GM19455 (cell line): ENCODE results near the gene PPIL1.

Experiments used
- ATAC-seq: cut with Tn5 transposase; IDR thresholded peaks from one replicate; pipeline ENCODE4 v1.9.1; 2021; ENCODE audit not compliant: unreplicated experiment

Gene PPIL1

DNA sequence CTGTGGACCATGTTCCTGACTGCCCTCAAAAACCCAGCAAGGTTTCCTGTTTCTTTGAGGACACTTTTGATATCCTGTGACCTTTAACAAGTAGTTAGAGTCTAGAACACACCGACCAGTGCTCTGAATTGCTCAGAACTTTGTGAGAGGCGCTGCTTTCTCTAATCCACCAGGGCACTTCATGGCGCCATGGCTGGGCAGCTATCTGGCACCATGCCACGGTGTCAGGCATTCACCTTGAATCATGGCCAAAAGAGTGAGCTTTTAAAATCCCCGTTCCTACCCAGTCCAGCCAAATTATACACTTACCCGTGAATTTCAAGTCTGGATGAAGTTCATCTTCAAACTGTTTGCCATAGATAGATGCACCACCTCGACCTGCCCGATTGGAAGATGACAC lies 18.3 kb downstream of the PPIL1 start:
- ATAC-seq = no peak

DNA sequence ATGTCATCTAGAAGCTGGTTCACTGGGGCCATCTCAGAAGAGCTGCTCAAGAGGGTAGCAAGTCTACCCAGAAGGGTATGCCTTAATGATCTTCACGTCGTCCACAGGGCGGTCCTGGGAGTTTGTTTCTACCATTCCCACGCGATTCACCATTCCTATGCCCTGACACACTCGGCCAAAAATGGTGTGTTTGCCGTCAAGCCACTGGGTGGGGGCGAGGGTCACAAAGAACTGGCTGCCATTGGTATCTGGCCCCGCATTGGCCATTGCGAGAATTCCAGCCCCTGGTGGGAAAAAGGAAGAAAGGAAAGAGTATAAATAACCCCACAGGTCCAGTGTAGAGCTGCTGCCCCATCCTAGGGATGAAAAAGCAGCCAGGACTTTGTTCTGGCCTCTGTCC lies 18.9 kb downstream of the PPIL1 start:
- ATAC-seq = no peak

DNA sequence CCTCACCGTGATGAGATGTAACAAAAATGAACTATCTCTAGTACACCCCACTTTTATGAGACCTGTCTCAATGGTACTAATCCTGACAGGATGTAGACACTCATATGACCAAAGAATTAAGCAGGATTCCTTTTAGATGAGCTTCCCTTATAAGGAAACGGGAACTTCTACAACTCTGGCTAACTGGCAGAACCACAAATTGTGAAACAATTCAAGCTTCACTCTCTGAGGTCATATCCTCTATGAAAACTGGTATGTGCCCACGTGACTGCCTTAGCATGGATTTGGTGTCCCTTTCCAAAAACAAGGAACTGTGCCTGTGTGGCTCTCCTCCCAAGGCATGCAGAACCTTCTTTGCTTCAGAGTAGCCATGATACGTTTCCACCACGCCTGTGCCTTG lies 21.3 kb downstream of the PPIL1 start:
- no peak for ATAC-seq

DNA sequence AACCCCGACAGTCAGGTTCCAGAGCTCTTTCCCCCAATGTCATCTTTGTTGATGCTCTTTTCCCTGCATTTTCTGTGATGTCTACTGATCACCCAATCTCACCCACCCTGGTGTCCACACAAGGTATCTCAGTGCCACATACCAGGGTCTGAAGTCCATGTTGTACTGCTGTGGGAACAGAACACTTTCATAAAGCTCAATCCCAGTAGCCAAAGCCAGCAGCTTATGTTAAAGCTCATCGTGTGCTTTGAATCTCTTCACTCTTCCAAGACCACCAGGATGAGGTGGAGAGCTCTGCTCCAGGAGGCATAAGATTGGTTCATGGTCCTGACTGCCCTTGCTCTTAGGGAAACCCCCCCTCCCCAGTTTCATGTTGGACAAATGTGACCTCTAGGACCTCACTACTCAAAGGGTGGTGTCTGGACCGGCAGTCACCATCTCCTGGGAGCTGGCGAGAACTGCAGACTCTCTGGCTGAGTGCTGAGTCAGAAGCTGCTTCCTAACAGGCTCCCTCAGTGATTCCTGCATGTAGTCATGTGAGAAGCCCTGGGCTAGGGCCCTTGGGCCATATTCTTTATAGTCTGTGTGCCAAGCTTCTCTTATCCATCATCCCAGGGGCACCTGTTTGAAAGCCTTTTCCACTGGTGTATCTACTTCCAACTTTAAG lies 22.0 kb downstream of the PPIL1 start:
- no peak for ATAC-seq

DNA sequence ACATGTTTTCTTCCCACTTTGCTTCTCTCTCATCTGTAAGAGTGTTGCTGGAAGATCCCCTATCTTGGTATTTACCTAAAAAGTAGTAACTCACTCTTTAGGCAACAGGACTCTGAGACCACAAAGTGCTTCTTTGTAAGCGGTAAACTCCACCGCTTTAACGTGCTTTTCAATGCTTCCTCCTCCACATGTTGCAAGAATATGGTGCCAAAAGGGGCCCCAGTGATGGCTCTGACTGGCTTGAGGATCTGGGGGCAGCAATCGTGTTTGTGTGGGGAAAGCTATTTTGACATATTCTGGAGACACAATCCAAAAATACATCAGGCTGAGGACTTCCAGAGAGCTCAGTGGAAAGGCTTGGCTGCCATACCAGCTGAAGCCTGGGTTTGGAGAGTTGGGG lies 23.0 kb downstream of the PPIL1 start:
- no peak for ATAC-seq

DNA sequence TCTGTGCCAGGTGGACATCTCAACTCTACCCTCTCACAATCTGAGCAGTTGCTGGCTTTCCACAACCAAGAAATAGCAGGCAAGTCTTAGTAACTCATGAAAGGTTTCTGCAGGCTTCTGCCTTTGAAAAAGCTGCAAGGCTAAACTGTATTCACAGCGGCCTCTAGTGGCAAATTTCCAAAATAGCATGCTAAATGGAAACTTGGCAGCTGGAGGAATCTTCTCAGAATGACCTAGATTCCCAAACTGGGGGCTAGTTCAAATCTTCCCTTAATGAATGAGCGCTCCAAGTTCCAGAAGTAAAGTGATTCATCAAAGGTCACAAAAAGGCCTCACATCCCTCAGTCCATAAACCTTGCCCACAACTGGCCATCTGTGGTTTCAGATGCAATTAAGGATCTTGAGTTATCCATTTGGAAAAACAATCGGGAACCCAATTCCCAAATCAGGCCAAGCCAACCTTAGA lies 23.4 kb downstream of the PPIL1 start:
- no peak for ATAC-seq

DNA sequence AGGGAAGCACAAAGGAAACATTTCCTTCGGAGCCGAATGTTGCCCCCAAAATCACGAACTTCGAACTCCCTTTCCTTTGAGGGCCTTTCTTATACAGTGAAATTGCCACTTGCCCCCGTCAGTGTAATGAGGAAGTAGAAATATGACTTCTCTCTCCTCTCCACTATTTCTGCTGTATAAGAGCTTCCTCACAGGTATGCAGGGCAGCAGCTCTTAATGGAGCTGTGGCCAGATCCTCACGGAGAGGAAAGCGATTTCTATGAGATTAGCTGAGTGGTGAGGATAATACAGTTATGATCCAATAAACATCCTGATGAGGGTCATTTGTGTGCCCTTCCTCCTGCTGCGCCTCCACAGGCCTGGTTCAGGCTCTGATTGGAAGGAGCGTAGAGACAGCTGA lies 24.6 kb downstream of the PPIL1 start:
- no peak for ATAC-seq

DNA sequence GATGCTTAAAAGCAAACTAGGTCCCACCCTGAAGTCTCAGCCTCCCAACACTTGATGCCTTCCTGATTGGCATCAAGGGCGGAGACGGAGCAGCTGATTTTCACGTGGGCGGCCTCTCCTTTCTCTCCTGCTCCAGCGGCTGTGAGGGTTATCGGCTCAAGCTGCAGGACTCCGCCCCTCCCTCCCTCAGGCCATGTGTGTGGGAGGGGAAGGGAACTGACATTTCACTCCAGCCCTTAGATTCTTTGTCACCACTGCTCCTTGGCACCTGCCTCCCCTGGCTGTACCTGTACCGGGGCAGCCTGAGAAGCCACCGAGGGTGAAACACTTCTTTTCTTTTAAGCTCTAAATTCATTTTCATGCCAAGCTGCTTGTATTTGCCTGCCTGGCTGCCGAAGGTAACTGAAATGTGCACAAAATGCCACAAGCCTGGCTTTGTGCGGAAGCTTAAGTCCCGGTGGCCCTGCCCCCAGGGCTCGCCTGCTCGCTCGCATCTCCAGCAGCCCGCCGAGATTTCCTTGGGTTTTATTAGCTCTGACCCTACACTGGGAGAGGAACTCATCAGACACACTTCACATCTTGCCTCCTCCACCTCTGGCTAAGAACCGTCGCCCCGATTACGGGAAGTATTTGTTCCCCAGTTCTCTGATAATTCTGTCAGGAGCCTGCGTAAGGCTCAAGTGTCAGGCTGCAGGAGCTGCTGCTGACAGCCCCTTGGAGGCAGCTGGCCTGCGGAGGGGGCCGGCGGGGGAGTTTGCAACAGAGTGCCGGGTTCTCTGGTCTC lies 25.8 kb downstream of the PPIL1 start:
- ATAC-seq = no peak

DNA sequence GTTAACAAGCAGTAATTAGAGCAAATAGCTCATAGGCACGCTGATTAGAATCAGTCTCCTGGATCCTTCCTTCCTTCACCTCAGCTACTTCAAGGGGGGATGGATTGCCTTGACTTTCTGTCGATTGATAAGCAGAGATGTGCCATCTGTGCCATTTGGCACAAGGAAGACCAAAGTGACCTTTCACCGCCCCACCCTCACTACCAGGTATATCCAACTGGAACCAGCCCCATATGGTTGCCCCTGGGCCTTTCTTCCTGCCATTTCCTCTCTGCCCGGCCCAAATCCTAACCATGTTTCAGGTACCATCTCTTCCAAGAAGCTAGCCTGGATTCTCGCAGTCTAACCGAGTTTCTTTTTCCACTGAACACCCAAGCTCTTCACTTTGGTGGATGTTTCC lies 26.6 kb downstream of the PPIL1 start:
- ATAC-seq = no peak

DNA sequence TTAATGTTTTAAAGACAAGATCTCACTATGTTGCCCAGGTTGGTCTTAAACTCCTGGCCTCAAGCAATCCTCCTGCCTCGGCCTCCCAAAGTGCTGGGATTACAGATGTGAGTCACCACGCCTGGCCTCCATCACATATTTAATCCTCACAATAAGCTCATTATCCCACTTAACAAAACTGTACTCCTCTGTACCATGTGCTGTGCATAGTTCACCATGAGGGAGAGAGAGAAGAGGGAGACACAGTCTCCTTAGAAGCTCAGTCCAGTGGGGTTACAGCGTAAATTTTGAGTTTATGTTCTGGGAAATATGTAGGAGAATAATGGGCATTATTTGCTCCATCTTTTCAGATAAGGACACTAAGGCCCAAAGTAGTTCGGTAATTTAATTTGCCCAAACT lies 27.5 kb downstream of the PPIL1 start:
- no peak for ATAC-seq

DNA sequence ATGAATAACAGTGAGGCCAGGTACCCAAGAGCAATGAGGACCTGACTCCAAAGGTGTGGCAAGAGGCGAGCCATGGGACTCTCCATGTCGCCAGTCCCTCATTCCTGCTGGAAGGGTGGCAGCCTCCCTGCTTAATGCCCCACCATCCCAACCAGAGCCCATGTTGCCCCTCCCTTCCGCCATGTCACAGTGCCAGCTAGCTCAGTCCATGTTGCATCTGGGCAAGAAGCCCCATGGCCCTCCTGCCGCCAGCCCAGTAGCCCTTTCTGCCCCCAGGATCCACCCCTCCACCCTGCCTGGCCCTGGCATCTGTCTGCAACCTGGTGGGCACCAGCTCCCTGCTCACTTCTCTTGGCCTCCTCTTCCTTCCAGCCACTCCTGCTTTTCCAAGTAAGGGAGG lies 29.4 kb downstream of the PPIL1 start:
- no peak for ATAC-seq

DNA sequence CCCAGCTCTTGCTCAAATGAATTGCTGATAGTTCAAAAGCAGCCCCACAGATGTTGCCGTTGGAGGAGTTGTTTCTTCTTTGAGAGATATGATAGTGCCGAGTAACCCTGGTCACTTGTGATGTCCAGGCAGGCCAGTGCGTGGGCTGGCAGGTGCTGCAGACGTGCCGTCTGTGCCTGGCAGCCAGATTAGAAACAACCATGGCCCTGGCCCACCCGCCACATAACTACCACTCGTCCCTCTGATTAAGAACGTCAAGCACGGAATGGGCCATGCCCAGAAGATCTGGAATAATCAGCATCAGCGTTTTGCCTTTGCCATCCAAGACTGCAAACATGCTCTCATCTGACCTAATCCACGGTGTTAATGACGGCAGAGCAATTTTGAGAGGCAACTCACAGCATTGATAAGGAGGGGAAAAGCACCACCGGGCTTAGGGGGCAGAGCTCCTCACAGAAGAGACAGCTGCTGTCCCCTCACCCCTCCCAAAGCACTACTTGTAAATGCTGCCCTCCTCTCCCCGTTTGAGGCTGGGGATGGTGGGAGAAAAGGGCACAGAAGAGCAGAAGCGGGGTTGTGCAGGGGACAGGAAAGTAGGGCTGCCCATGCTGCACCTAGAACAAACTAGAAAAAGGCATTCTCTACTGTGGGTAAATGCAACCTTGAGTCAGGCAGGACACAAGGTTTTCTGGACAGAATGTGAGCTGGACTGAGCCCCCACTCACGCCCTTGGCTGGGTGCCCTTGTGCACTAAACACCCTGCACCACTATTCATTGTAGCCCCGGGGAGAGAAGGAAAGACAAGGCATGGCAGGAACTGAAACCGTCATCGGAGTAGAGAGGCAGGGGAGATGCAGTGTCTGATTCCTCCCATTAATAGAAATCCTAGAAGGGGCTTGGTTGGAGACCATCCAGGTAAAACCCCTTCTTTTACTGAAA lies 30.1 kb downstream of the PPIL1 start:
- ATAC-seq = no peak

DNA sequence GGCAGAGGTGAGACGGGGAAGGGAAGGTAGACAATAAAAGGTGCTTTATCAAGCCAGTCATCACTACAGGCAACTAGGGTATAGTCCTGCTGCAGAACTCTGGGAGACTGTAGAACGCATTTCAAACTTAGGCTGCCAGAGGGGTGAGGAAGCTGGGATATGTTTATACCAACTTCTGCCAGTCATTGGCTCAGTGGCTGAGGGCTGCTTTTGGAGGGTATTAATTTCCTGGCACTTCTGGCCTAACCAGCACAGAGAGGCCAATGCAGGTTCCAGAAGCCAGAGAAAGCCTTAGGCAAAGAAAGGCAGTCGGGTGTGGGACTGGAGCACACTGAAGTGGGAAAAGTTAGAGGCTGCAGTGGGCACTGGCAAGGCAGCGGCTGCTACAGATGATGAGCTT lies 31.4 kb downstream of the PPIL1 start:
- no peak for ATAC-seq

DNA sequence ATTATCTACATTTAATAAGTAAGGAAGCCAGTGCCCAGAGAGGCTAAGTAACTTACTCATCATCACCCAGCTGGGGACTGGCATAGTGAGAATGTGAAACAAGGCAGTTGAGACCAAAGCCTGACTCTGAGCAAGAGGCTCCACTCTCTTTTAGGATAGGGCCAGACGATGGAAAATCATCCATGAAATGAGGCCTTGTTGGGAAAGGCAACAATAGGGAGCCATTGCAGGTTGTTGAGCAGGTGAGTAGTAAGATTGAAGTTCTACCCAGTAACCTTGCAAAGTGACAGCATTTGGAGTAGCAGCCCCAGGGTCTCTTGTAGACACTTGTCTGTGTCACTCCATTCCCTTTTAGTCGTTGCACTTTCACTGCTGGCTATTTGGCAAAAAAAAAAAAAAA lies 32.8 kb downstream of the PPIL1 start:
- ATAC-seq = no peak

DNA sequence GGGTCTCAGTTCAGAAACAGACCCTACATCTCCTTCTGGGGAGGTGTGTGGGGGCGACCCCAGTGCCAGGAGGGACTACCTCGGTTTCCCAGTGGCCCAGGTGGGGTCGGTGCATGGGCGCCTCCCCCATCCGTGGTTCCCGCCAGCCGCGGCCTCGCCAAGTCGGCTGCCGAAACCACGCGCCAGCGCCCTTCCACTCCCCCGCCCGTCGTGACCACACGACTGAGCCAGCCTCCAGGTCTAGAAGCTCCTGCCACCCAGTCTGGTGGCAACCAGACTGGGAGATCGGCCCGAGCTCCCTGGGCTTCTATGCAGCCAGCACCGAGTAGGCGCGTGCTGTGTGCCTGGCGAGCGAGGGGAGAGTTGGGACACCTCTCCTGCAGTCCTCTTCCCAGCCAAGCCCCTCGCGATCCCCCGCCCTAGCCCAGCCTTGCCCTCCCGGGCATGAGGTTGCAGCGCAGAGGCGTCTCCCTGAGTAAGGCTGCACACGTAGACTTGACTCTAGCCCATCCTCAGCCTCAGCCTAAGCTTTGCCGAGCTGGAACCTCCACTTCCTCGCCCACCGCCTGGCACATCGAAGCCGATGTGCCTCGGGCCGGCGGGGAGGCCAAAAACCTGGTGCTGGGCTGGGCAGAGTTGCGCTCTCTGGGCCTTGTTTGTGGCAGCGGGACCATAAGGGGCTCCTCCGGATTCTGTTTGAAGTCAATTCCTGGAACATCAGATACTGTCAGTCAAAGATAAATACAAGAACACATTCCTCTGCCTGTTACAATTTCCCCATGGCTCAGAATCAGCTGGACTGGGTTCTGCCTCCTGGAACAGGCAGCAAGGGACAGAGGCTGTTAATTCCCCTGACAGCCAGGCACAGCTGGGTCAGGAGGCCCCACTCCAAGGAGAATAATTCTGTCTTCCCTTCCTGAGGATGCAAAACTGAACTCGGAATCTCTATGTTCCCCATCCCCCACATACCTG lies 33.9 kb downstream of the PPIL1 start:
- no peak for ATAC-seq

DNA sequence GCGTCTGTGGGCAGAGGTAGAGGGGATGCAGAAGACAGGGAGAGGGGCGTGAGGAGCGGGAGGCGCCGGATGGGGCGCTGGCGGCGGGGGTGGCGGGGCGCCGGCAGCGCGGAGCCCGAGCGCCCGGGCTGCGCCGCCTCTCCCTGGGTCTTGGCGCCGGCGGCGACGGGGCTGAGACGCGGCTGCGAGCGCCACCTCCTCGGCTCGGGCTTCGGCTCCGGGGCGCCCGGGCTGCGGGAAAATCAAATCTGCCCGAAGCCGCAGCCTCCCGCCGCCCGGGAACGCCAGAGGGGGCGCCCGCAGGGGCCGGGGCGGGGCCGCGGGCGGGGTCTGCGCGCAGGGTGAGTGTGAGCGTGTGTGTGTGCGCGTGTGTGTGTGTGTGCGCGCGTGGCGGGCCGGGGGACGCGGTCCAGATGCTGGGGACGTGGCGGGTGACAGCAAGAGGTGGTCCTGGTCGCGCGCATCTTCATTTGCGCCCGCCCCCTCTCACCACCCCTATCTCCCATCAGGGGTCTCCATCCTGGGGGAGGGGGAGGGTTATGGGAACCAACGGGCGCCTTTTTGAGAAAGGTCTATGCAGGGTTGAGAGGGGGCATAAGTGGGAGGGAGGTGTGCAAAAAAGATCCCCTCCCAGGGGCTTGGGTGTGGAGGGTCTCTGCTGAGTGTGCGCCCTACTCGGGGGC lies 34.7 kb downstream of the PPIL1 start:
- no peak for ATAC-seq

DNA sequence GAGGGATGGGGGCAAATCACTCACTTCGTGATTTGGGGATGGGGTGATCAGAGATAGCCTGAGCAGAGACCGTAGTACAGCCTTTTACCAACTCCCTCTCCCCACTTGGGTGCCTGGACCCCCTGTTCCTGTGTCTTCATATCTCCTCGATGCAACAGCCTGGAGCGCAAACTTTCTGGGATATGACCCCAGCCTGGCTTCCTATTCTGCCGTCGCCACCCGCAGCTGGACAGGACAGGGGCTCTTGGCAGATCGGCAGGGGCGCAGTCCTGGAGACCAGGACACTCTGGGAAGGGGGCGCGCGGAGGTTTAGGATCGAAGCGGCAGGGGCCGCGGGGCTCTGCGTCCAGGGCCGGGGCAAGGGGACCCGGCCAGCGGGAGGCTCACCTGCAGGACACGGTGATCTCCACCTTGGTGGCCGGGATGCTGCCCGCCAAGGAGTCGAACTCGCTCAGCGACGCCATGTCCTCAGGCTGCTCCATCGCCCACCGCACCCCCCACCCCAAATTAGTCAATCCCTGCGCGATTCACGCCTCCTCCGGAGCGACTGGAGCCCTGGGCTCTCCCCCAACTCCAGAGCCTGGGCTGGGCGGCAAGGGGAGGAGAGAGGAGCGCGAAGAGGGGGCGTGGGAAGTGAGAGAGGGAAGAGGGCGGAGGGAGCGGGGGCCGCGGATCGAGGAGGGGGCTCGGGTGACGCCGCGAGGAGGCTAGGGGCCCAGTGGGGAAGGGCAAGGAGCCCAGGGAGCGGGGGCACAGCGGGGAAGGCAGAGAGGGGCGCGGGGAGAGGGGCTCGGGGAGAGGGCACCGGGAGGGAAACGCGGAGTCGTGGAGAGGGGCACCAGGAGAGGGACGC lies 35.5 kb downstream of the PPIL1 start, which contains the start of gene CPNE5:
CPNE5 (minus strand) TSS at position 549 of the 853 bp plus-strand sequence; CDS start at position 482, 67 bp downstream.
- ATAC-seq = no peak

DNA sequence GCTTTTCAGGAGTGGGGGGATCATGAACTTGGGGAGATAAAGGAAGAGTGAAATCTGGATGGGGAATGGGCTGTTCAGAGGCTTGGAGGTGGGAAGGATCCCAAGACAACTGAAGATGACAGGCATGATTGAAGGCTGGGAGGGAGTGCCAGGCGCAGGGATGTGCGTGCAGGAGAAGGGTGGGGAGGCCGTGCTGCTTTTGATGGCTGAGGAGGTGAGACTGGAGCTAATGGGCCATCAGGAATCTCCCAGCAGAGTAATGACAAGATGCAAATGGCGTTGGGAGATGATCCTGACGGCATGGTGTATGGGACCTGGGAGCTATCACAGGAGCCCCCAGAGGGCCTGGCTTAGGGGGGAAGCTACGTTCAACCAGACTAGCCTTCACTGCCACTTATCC lies 36.9 kb downstream of the PPIL1 start:
- no peak for ATAC-seq

DNA sequence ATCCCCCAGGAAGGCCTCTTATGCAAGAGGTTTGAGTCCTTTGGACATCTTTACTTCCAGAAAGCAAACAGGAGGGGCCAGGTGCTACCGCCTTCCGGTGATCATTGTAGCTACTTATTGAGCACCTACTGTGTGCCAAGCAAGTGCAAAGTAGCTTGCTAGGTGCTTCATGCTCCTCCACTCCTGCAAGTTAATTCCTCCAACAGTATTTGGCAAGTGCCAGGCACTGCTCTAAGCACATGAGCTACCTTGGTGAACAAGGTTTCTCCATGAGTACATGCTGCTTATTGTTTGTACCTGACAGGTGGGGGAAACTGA lies 37.6 kb downstream of the PPIL1 start:
- ATAC-seq = no peak
